DND-41 (cell line): ENCODE results near the gene AJM1.
"Not testable (repeated sequence)": the region's sequence is repeated elsewhere in the genome, so short reads cannot be mapped to it uniquely, and the experiment has no call there.

Experiments
- ATAC-seq: fragments of 200-7000 bp; cut with Tn5 transposase; 3 replicates; pipeline ENCODE4 v1.9.1; 2021; ENCODE audit warnings: low read depth; ENCODE audit not compliant: insufficient read depth
- DNase-seq: peaks from one replicate; pipeline ENCODE4 v3.0.0-alpha.2; 2020
- H2AFZ ChIP-seq: 2 replicates; pipeline ENCODE4 v1.6.0; 2012; ENCODE audit warnings: low read depth, low read length
- H3K27ac ChIP-seq: 2 replicates; pipeline ENCODE4 v1.5.1; 2012; ENCODE audit warnings: low read length, inconsistent platforms
- H3K27me3 ChIP-seq: fragments of 200-600 bp; sonication (generic); 2 replicates; pipeline ENCODE4 v1.6.0; 2012; ENCODE audit warnings: low read length, mild to moderate bottlenecking, inconsistent platforms; ENCODE audit not compliant: insufficient read depth, poor library complexity
- H3K36me3 ChIP-seq: 2 replicates; pipeline ENCODE4 v1.5.1; 2012; ENCODE audit warnings: low read length, inconsistent platforms; ENCODE audit not compliant: insufficient read depth
- H3K4me1 ChIP-seq: 2 replicates; pipeline ENCODE4 v1.5.1; 2012; ENCODE audit warnings: mild to moderate bottlenecking, low read length; ENCODE audit not compliant: insufficient read depth
- H3K4me2 ChIP-seq: 2 replicates; pipeline ENCODE4 v1.6.0; 2012; ENCODE audit warnings: mild to moderate bottlenecking, moderate library complexity, low read length, inconsistent platforms; ENCODE audit not compliant: insufficient read depth
- H3K4me3 ChIP-seq, 2 experiments: fragments of 200-600 bp in 1 of 2; shearing (Covaris generic) in 1 of 2; 2 replicates each; pipeline ENCODE4 v1.5.1; 2012 to 2016; ENCODE audit warnings: inconsistent platforms in 2 of 2, low read length in 2 of 2, mild to moderate bottlenecking in 2 of 2, low read depth in 1 of 2, moderate library complexity in 1 of 2
- H3K79me2 ChIP-seq: 2 replicates; pipeline ENCODE4 v1.6.0; 2012; ENCODE audit warnings: low read length, inconsistent platforms; ENCODE audit not compliant: insufficient read depth
- H3K9ac ChIP-seq: 2 replicates; pipeline ENCODE4 v1.6.0; 2012; ENCODE audit warnings: low read depth, mild to moderate bottlenecking, inconsistent platforms, low read length, moderate library complexity
- H3K9me3 ChIP-seq: 2 replicates; pipeline ENCODE4 v1.5.1; 2012; ENCODE audit warnings: low read length, moderate library complexity, mild to moderate bottlenecking, inconsistent platforms; ENCODE audit not compliant: insufficient read depth, severe bottlenecking
- H4K20me1 ChIP-seq: 2 replicates; pipeline ENCODE4 v1.6.0; 2012; ENCODE audit warnings: low read length; ENCODE audit not compliant: insufficient read depth
- CTCF ChIP-seq: IDR thresholded peaks from 2 replicates; pipeline ENCODE4 v1.5.1; 2012; ENCODE audit warnings: borderline replicate concordance, low read length, moderate library complexity, mild to moderate bottlenecking; ENCODE audit not compliant: poor library complexity, severe bottlenecking; ENCODE audit errors: extremely low read depth
- EZH2 ChIP-seq: IDR thresholded peaks from 3 replicates; pipeline ENCODE4 v1.6.1; 2012; ENCODE audit warnings: borderline replicate concordance, low read depth, mild to moderate bottlenecking, moderate library complexity, low read length, inconsistent platforms; ENCODE audit not compliant: severe bottlenecking

AJM1 gene

DNA sequence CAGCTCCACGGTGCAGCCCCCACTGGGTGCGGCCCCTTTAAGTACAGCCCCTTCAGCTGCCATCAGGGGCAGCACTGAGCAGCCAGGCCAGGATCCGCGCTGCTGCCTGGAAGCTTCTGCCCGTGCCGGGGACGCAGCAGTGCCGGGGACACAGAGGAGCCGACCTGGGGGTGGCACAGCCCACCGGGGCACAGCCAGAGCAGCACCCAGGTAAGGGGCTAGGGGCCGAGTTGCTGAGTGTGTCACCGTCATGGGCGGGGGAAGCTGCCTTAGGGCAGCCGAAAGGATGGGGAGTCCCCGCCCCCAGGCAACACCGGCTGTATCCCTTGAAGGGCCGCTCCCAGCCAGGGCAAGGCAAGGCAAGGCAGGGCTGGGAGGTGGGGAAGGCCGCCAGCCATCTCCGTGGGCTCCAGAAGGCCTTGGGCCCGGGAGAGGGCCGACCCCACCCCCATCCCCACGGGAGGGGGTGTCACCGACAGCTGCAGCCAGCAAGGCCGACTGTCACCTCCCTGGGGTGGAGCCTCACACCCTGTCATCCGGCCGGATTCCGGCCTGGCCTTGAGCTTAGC is at the start of gene AJM1:
Gene AJM1, plus strand, starts transcription at position 99 of the 569 bp plus-strand sequence. CDS start 1,937 bp downstream, outside the sequence.
- not testable (repeated sequence) for H3K27me3 ChIP-seq, H4K20me1 ChIP-seq, H3K79me2 ChIP-seq, H3K9me3 ChIP-seq, H3K27ac ChIP-seq
- Histone ChIP-seq H3K36me3 (peaks cover 22% of the 10 kb centered on the region), H3K9ac (peak within 1 kb of the TSS; percentile 55; the same call in 1 of the 2 replicates), H2AFZ (peak within 1 kb of the TSS; percentile 67), H3K4me1 (peaks cover 18% of the 10 kb centered on the region), H3K4me3 (peak within 1 kb of the TSS; percentile 24 to 63; a peak in 3 of 4 replicates), H3K4me2 (peak within 1 kb of the TSS; percentile 91)
- DNase-seq (peak; percentile 84), ATAC-seq (peak; percentile 90)
- TF ChIP-seq CTCF, result peak; percentile 83

GRCh38 chr9:136793086-136793946 is 49.0 kb upstream of the AJM1 start:
- peaks cover 25% of the 10 kb centered on the region for H3K4me1 ChIP-seq
- H3K79me2 ChIP-seq, result peaks cover 4% of the 10 kb centered on the region; the same call in 1 of the 2 replicates
- H2AFZ ChIP-seq, result no peak overlapping the region
- no peak for TF ChIP-seq EZH2
- TF ChIP-seq CTCF, result no peak
- H3K27ac ChIP-seq, result no peak overlapping the region
- H3K9ac ChIP-seq, result no peak overlapping the region
- DNase-seq, result no peak
- no peaks in the 10 kb centered on the region for H3K9me3 ChIP-seq
- no peak for ATAC-seq
- H3K36me3 ChIP-seq, result peaks cover 8% of the 10 kb centered on the region; the same call in 1 of the 2 replicates
- no peaks in the 10 kb centered on the region for H3K27me3 ChIP-seq
- no peak overlapping the region for H3K4me2 ChIP-seq
- peaks cover 11% of the 10 kb centered on the region; the same call in 1 of the 2 replicates for H4K20me1 ChIP-seq
- no peak overlapping the region for H3K4me3 ChIP-seq

DNA sequence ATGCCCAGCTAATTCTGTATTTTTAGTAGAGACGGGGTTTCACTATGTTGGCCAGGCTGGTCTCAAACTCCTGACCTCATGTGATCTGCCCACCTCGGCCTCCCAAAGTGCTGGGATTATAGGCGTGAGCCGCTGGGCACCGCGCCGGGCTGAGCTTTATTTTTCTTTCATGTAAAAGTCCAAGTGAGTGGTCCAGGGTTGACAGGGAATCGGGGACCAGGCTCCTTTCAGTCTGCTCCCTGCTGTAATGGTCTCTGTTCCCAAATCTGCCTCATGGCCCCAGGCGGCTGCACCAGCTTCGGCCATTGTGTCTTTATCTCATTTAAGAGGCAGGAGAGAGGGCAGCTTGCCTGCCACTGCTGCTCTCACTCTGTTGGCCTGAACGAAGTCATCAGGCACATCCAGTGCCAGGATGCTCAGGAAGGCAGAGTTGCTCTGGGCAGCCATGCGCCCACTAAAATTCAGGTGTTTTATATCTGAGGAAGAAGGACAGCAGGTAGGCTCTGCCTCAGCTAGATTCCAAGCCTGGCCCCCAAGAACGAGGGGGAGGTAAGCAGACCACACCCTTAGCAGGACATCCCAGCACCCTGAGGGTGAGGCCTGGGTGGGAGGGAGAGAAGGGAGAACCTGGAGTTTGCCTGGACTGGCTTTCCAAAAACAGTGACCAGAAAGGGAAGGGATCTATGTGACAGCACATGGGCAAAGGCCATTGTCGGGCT is 47.8 kb upstream of the AJM1 start:
- no peak for ATAC-seq
- Histone ChIP-seq H3K36me3 (peaks cover 8% of the 10 kb centered on the region; the same call in 1 of the 2 replicates), H3K4me2 (no peak overlapping the region), H3K27ac (no peak overlapping the region), H2AFZ (no peak overlapping the region), H4K20me1 (peaks cover 20% of the 10 kb centered on the region), H3K4me3 (no peak overlapping the region), H3K9me3 (no peaks in the 10 kb centered on the region), H3K27me3 (peaks cover 8% of the 10 kb centered on the region), H3K79me2 (peaks cover 4% of the 10 kb centered on the region; the same call in 1 of the 2 replicates), H3K9ac (no peak overlapping the region), H3K4me1 (peaks cover 33% of the 10 kb centered on the region)
- no peak for DNase-seq
- TF ChIP-seq CTCF (no peak), EZH2 (no peak)
